Panc1 (cell line): ENCODE results near the gene MGAT4C. TPM values are rescaled to one million over a fixed set of nuclear protein-coding genes. Genes with fewer than 3 reads are reported as not detected.
A peak's percentile ranks its signal among the peaks of the same experiment; 100 is the strongest.

ENCODE experiments used
- ATAC-seq: fragments of 200-7000 bp; cut with Tn5 transposase; 2 replicates; pipeline ENCODE4 v1.9.1; 2020; ENCODE audit warnings: mild to moderate bottlenecking, moderate library complexity
- BruUV-seq: library from RNA; stranded (reverse); fragments of 400-500 nt; replicated peaks from 2 replicates; lab custom pipeline; 2021; lab: Mats Ljungman, UMichigan
- CTCF ChIA-PET: fragments of 300-600 bp; sonication (Branson Sonifier 250); formaldehyde crosslinking; loops from one replicate; lab custom pipeline; 2022; ENCODE audit warnings: antibody characterized with exemption; lab: Charles Lee
- POLR2A ChIA-PET: fragments of 300-600 bp; sonication (Branson Sonifier 250); formaldehyde crosslinking; loops from one replicate; lab custom pipeline; 2022; ENCODE audit warnings: antibody characterized with exemption; lab: Charles Lee
- DNase-seq: peaks from one replicate; pipeline ENCODE4 v3.0.0-alpha.2; 2010; ENCODE audit warnings: low read depth, low spot score
- H3K27ac ChIP-seq: 2 replicates; pipeline ENCODE4 v1.5.1; 2011; ENCODE audit warnings: mild to moderate bottlenecking, low read length, inconsistent platforms
- H3K27me3 ChIP-seq: fragments of 200-500 bp; sonication (Bioruptor generic); 2 replicates; pipeline ENCODE4 v1.6.0; 2014; ENCODE audit warnings: low read length, inconsistent platforms; ENCODE audit not compliant: control insufficient read depth, insufficient read depth
- H3K36me3 ChIP-seq: fragments of 200-500 bp; sonication (Bioruptor generic); 2 replicates; pipeline ENCODE4 v1.5.1; 2014; ENCODE audit warnings: inconsistent platforms, mild to moderate bottlenecking, low read length, moderate library complexity; ENCODE audit not compliant: control insufficient read depth, insufficient read depth
- H3K4me1 ChIP-seq: 2 replicates; pipeline ENCODE4 v1.5.1; 2011; ENCODE audit warnings: inconsistent platforms, mild to moderate bottlenecking, low read length, moderate library complexity; ENCODE audit not compliant: control insufficient read depth, insufficient read depth
- H3K4me3 ChIP-seq, 2 experiments: 2 replicates each; pipeline ENCODE4 v1.5.1; 2011 to 2012; ENCODE audit warnings: low read depth in 2 of 2, low read length in 2 of 2, mild to moderate bottlenecking in 2 of 2, inconsistent platforms in 1 of 2, moderate library complexity in 1 of 2
- H3K9me3 ChIP-seq: fragments of 200-500 bp; sonication (Bioruptor generic); 2 replicates; pipeline ENCODE4 v1.5.1; 2014; ENCODE audit warnings: low read depth, mild to moderate bottlenecking, inconsistent platforms, low read length, moderate library complexity; ENCODE audit not compliant: control insufficient read depth, insufficient read depth
- POLR2AphosphoS5 ChIP-seq: IDR thresholded peaks from 2 replicates; pipeline ENCODE4 v1.6.1; 2012; ENCODE audit warnings: mild to moderate bottlenecking, low read depth, low read length, moderate library complexity
- SIN3A ChIP-seq: IDR thresholded peaks from 2 replicates; pipeline ENCODE4 v1.6.1; 2012; ENCODE audit warnings: low read depth, mild to moderate bottlenecking, low read length, moderate library complexity, borderline replicate concordance; ENCODE audit not compliant: insufficient read depth
- TCF7L2 ChIP-seq: IDR thresholded peaks from 2 replicates; pipeline ENCODE4 v1.6.1; 2011; ENCODE audit warnings: mild to moderate bottlenecking, low read depth, low read length, inconsistent platforms
- in situ Hi-C: cut with HindIII; loops from 2 replicates; pipeline ENCODE4 v1.10.0; 2016; ENCODE audit warnings: low sequenced_read_pairs, low pct_unique_long_range_greater_than_20kb
- intact Hi-C: fragments of 100-400 bp; cut with micrococcal nuclease; formaldehyde crosslinking; loops from one replicate; pipeline ENCODE4 v1.10.0; 2022; ENCODE audit not compliant: unreplicated experiment
- total RNA-seq: library from RNA; stranded (reverse); gene quantifications from one replicate; pipeline ENCODE4 v1.2.1, GENCODE V29; 2021; ENCODE audit not compliant: unreplicated experiment
- TF ChIP-seq, protein P1 (sequence below), 2 experiments: IDR thresholded peaks; 2 replicates each; pipeline ENCODE4 v1.6.1; 2011 to 2012; ENCODE audit warnings: low read depth in 2 of 2, control low read depth in 1 of 2, low read length in 1 of 2, mild to moderate bottlenecking in 1 of 2, moderate library complexity in 1 of 2; ENCODE audit not compliant: insufficient read depth in 1 of 2
- TF ChIP-seq, protein P2 (sequence below): fragments of 450-650 bp; IDR thresholded peaks from 2 replicates; pipeline ENCODE4 v1.5.1; 2017; ENCODE audit warnings: mild to moderate bottlenecking

The MGAT4C gene
- total RNA-seq, 1 experiment from 2014 or later = not detected

DNA sequence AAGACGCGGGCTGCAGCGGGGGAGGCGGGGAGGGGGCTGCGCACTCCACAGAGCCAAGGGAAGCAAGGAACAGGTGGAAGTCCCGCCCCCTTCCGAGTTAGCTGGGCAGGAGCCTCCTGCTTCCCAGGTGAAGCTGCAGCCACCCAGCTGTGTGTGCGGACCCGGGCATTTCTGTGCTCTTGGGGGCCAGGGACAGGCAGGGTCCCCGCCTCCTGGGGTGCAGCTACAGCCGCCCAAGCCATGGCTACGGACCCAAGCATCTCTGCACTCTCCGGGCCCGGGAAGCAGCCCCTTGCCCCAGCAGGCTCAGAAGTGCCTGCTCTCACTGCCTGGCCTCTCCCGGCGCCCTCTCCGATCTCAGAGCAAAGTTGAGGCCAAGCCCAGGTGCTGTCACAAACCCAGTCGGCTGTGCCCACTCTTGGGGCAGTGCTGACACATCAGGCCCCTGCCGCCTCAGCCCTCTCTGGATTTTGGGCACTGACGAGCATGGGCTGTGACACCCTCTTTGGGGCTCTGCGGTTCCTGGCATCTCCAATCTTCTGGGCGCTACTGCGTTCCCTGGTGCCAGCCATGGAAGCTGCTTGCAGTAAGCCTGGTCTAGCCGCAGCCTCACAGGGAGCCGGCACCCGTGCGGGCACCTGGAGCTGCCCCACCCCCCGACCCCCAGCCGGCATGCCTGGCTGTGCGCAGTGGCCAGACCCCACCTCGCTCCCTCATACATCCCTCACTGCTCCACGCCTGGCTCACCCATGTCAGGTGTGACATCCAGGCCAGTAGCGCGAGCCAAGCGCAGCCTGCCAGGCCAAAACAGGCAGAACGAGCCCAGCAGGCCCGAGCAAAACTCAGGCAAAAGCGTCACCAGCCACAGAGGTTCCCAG, 8.5 kb upstream of the MGAT4C start:
- Histone ChIP-seq H3K36me3 (no peaks in the 10 kb centered on the region), H3K27me3 (no peaks in the 10 kb centered on the region), H3K4me3 (peak overlapping the region; percentile 37 to 59), H3K9me3 (no peaks in the 10 kb centered on the region), H3K4me1 (no peaks in the 10 kb centered on the region), H3K27ac (no peak overlapping the region)
- intact Hi-C loops = no loop called here
- in situ Hi-C loops = no loop called here
- ChIA-PET POLR2A (interaction anchor here (0.6 kb wide), 1 partner anchor 19 kb away, joined by 5 read pairs; no protein-coding TSS in a partner anchor), CTCF (interaction anchor here (0.7 kb wide), 1 partner anchor 1686 kb away, joined by 10 read pairs; no protein-coding TSS in a partner anchor)
- DNase-seq (no peak), ATAC-seq (peak; percentile 94)
- TF ChIP-seq, protein P1, sequence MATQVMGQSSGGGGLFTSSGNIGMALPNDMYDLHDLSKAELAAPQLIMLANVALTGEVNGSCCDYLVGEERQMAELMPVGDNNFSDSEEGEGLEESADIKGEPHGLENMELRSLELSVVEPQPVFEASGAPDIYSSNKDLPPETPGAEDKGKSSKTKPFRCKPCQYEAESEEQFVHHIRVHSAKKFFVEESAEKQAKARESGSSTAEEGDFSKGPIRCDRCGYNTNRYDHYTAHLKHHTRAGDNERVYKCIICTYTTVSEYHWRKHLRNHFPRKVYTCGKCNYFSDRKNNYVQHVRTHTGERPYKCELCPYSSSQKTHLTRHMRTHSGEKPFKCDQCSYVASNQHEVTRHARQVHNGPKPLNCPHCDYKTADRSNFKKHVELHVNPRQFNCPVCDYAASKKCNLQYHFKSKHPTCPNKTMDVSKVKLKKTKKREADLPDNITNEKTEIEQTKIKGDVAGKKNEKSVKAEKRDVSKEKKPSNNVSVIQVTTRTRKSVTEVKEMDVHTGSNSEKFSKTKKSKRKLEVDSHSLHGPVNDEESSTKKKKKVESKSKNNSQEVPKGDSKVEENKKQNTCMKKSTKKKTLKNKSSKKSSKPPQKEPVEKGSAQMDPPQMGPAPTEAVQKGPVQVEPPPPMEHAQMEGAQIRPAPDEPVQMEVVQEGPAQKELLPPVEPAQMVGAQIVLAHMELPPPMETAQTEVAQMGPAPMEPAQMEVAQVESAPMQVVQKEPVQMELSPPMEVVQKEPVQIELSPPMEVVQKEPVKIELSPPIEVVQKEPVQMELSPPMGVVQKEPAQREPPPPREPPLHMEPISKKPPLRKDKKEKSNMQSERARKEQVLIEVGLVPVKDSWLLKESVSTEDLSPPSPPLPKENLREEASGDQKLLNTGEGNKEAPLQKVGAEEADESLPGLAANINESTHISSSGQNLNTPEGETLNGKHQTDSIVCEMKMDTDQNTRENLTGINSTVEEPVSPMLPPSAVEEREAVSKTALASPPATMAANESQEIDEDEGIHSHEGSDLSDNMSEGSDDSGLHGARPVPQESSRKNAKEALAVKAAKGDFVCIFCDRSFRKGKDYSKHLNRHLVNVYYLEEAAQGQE (IDR thresholded peaks at IDR 0.05; ENCODE audit: insufficient read depth in 1 of 2, low read depth in 2 of 2, low read length in 1 of 2) = no peak
- no peak for TF ChIP-seq TCF7L2
- TF ChIP-seq, protein P2, sequence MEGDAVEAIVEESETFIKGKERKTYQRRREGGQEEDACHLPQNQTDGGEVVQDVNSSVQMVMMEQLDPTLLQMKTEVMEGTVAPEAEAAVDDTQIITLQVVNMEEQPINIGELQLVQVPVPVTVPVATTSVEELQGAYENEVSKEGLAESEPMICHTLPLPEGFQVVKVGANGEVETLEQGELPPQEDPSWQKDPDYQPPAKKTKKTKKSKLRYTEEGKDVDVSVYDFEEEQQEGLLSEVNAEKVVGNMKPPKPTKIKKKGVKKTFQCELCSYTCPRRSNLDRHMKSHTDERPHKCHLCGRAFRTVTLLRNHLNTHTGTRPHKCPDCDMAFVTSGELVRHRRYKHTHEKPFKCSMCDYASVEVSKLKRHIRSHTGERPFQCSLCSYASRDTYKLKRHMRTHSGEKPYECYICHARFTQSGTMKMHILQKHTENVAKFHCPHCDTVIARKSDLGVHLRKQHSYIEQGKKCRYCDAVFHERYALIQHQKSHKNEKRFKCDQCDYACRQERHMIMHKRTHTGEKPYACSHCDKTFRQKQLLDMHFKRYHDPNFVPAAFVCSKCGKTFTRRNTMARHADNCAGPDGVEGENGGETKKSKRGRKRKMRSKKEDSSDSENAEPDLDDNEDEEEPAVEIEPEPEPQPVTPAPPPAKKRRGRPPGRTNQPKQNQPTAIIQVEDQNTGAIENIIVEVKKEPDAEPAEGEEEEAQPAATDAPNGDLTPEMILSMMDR = no peak
- TF ChIP-seq POLR2AphosphoS5 = no peak
- no peak for TF ChIP-seq SIN3A
- no TSS peak for BruUV-seq

DNA sequence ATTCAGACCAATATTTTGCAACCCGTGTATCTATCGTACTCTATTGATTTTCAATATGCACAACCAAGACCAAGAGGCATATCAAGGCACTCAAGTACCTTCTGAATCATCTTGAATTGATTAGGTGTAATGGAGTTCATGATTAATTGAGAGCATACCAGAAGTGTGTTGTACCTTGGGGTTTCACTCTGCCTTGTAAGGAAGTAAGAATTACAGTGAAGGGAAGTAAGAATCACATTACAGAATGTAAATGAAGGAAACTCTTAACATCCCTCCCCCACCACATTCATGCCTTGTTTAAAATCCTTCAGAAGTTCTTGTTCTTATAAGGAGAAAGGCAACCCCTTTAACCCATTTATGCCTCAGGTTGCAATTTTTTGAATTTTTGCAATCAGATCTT, 5.4 kb upstream of the MGAT4C start:
- intact Hi-C loops (no loop called here), in situ Hi-C loops (no loop called here)
- no peaks in the 10 kb centered on the region for H3K9me3 ChIP-seq
- H3K27ac ChIP-seq = no peak overlapping the region
- no peak overlapping the region for H3K4me3 ChIP-seq
- no peak for ATAC-seq
- no peak for DNase-seq
- TF ChIP-seq, protein P2 = no peak
- TF ChIP-seq SIN3A = no peak
- no peak for TF ChIP-seq POLR2AphosphoS5
- no peak for TF ChIP-seq TCF7L2
- TF ChIP-seq, protein P1 (IDR thresholded peaks at IDR 0.05; ENCODE audit: insufficient read depth in 1 of 2, low read depth in 2 of 2, low read length in 1 of 2) = no peak
- no peaks in the 10 kb centered on the region for H3K4me1 ChIP-seq
- no peaks in the 10 kb centered on the region for H3K27me3 ChIP-seq
- no TSS peak for BruUV-seq
- ChIA-PET POLR2A (no interaction called here), CTCF (no interaction called here)
- H3K36me3 ChIP-seq = no peaks in the 10 kb centered on the region
